MM.1S (cell line): ENCODE results near the gene MITD1.

Source experiments
- CTCF ChIP-seq: fragments of 300-600 bp; sonication (generic); IDR thresholded peaks from 2 replicates; pipeline ENCODE4 v1.5.1; 2016; ENCODE audit warnings: antibody characterized with exemption, low read length, mixed read lengths
- EZH2phosphoT487 ChIP-seq: fragments of 300-600 bp; sonication (generic); IDR thresholded peaks from 2 replicates; pipeline ENCODE4 v1.6.1; 2018; ENCODE audit warnings: antibody characterized with exemption, low read length

GRCh38 chr2:99141110-99142108 is 39.4 kb downstream of the MITD1 start, which contains the start of gene C2orf15:
- no peak for TF ChIP-seq CTCF
- no peak for TF ChIP-seq EZH2phosphoT487
